ENCODE results near the gene FOXL2NB.

FOXL2NB gene

DNA sequence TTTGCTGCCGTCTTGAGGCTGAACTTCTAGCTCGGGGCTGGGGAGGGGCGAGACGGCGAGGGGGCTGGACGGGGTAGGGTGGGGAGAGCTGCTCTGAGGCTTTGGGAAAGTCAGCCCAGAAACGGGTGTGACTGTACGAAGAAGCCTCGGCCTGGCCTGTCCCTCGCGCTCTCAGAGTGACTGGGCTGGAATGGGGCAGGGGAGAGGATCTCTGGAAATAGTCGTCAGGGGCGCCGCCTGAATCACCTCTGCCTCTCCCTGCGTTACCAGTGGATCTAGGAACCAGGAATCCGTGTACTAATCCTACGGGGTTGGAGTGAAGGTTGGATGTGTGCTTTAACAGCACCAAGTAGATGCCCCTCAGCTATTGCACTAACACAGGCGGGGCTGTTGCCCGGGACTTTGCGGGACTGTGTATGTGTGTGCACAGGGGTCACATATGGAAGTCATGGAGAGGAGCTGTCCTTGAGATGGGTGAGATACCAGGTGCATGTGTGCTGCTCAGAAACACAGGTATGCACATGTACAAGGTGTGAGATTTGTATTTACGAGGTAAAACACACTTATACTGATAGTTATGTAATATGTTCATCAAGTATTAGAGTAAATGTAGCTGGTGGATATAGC lies 591 bp downstream of the FOXL2NB start:
- no peak overlapping the region for H3K9ac ChIP-seq (ENCODE audit: insufficient read length)
- H3K9me3 ChIP-seq (ENCODE audit: low read depth, low read length): no peaks in the 10 kb centered on the region
- H3K27ac ChIP-seq: no peak overlapping the region
- no peak overlapping the region for H3K4me3 ChIP-seq
- no peak for DNase-seq (ENCODE audit: low read depth, low spot score)
- no peaks in the 10 kb centered on the region for H3K36me3 ChIP-seq (ENCODE audit: insufficient read depth, low read length)
- TF ChIP-seq POLR2AphosphoS5 (IDR thresholded peaks at IDR 0.05; ENCODE audit: borderline replicate concordance, low read depth, low read length) (no peak), FOXP2 (optimal IDR thresholded peaks at IDR 0.05; ENCODE audit: control extremely low read depth, extremely low read length, insufficient read depth) (no peak), EZH2 (IDR thresholded peaks at IDR 0.05) (no peak)

DNA sequence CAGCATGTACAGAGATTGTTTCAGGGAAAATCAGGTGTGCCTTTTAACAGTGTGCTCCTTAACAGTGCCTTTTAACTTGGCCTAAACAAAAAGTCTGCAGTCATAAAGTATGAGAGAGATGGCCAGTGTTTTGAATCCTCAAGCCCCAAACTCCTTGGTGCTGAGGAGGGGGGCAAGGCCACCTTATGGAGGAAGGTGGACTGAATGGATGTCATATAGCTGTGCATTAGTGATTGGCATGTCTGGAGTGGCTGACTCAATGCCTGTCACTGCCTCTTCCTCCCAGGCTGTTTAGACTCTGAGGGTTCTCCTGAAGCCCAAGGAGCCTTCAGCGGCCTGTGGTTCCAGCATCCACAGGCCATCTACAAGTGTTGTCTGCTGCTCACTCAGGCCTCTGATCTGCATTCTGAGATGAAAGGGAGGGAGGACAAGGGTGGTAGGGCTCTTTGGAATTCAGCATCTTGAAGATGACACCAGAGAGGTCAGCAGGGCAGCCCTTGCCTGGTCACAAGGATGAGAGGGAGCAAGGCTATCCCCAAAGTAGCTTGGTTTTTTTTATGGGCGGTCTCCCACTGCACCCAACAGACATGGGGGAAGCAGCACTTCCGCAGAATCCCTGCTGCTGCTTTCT lies 1.5 kb downstream of the FOXL2NB start:
- Histone ChIP-seq H3K9me3 (ENCODE audit: low read depth, low read length) (no peaks in the 10 kb centered on the region), H3K4me3 (no peak overlapping the region), H3K27ac (no peak overlapping the region), H3K36me3 (ENCODE audit: insufficient read depth, low read length) (no peaks in the 10 kb centered on the region), H3K9ac (ENCODE audit: insufficient read length) (no peak overlapping the region)
- DNase-seq (ENCODE audit: low read depth, low spot score): no peak
- TF ChIP-seq POLR2AphosphoS5 (IDR thresholded peaks at IDR 0.05; ENCODE audit: borderline replicate concordance, low read depth, low read length) (no peak), FOXP2 (optimal IDR thresholded peaks at IDR 0.05; ENCODE audit: control extremely low read depth, extremely low read length, insufficient read depth) (no peak), EZH2 (IDR thresholded peaks at IDR 0.05) (no peak)

- no peaks in the 10 kb centered on the region for H3K36me3 ChIP-seq (ENCODE audit: insufficient read depth, low read length)
- no peak overlapping the region for H3K4me3 ChIP-seq
- H3K9me3 ChIP-seq (ENCODE audit: low read depth, low read length): no peaks in the 10 kb centered on the region
- no peak overlapping the region for H3K27ac ChIP-seq
- no peak overlapping the region for H3K9ac ChIP-seq (ENCODE audit: insufficient read length)
- DNase-seq (ENCODE audit: low read depth, low spot score): no peak
- TF ChIP-seq POLR2AphosphoS5 (IDR thresholded peaks at IDR 0.05; ENCODE audit: borderline replicate concordance, low read depth, low read length): no peak
- TF ChIP-seq EZH2 (IDR thresholded peaks at IDR 0.05): no peak
- TF ChIP-seq FOXP2 (optimal IDR thresholded peaks at IDR 0.05; ENCODE audit: control extremely low read depth, extremely low read length, insufficient read depth): no peak
These were observed 2.0 kb downstream of the FOXL2NB start for GRCh38 chr3:138949002-138949418.

DNA sequence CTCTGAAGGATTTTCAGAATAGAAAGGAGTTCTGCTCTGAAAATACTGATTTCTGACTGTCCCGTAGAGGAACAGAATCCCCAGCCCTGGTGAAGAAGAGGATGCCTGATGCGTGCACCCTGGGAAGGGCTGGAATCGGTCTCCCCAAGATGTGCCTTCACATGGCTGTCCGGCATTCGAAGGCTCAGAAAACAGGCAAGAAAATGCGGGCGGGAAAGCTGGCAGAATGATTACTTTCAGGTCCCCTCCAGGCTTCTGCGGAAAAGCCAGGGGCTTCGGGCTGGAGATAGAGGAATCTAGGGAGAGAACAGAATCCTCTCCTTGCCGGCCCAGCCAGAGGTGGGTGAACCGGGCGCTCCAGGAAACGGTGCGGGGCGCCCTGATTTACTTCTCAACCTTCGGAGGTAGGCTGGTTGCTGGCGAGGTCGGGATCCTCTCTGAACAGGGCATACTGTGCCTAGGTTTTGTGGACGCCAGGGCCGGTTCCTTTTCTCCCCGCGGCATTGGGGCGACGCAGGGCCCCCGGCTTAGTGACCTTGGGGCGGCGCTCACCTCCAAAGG lies 2.5 kb downstream of the FOXL2NB start:
- H3K9me3 ChIP-seq (ENCODE audit: low read depth, low read length): no peaks in the 10 kb centered on the region
- DNase-seq (ENCODE audit: low read depth, low spot score): no peak
- H3K36me3 ChIP-seq (ENCODE audit: insufficient read depth, low read length): no peaks in the 10 kb centered on the region
- TF ChIP-seq EZH2 (IDR thresholded peaks at IDR 0.05): peak; percentile 13
- no peak for TF ChIP-seq FOXP2 (optimal IDR thresholded peaks at IDR 0.05; ENCODE audit: control extremely low read depth, extremely low read length, insufficient read depth)
- H3K4me3 ChIP-seq: peak overlapping the region; percentile 48
- no peak overlapping the region for H3K27ac ChIP-seq
- no peak overlapping the region for H3K9ac ChIP-seq (ENCODE audit: insufficient read length)

DNA sequence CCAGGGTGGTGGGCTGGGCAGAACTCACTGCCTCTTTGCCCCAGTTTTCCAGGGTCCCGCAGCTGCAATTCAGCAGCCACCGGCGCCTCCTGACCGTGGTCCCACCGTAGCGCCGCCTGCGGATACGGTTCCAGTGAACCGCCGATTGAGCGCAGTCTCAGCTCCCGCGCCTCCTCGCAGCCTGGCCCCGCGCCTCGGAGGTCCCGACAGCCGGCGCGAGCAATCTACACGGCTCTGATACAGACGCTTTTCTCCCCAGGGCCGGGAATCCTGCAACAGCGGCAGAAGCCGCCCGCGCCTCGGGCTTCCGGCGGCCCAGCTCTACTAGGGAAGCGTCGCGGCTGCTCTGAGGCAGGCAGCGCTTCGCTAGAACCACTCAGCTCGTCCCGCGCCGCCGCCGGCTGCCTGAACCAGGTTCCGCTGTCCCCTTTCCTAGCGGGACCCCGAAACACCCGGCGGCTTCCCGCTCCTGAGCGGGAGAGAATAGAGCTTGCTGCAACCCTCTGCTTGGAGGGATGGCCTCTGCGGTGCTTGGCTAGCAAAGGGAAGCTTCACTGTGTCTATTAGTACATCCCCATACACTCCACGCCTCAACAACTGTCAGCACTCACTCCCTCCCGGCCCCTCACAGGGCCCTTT lies 3.1 kb downstream of the FOXL2NB start:
- DNase-seq (ENCODE audit: low read depth, low spot score): no peak
- Histone ChIP-seq H3K36me3 (ENCODE audit: insufficient read depth, low read length) (no peaks in the 10 kb centered on the region), H3K27ac (no peak overlapping the region), H3K4me3 (peak overlapping the region; percentile 48), H3K9ac (ENCODE audit: insufficient read length) (no peak overlapping the region), H3K9me3 (ENCODE audit: low read depth, low read length) (no peaks in the 10 kb centered on the region)
- TF ChIP-seq EZH2 (IDR thresholded peaks at IDR 0.05): peak; percentile 97
- TF ChIP-seq FOXP2 (optimal IDR thresholded peaks at IDR 0.05; ENCODE audit: control extremely low read depth, extremely low read length, insufficient read depth): no peak
- no peak for TF ChIP-seq POLR2AphosphoS5 (IDR thresholded peaks at IDR 0.05; ENCODE audit: borderline replicate concordance, low read depth, low read length)

DNA sequence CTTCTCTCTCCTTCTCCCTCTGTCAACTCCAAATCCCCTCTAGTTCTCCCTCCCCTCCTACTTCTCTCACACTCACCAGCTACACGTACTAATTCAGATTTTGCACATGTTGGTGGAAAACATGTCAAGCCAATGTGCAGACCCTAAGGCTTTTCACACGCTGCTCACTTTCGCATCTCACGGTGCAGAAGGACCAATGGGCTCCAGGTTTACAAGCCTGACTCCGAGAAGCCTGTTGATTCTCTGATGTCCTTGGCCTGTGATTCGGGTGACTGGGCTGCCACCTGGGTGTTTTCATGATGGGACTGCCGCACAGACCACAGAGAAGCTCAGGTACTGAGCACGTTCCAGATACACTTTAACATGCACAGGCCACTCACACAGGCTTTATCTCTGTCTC lies 3.7 kb downstream of the FOXL2NB start:
- Histone ChIP-seq H3K9ac (ENCODE audit: insufficient read length) (no peak overlapping the region), H3K27ac (no peak overlapping the region), H3K36me3 (ENCODE audit: insufficient read depth, low read length) (no peaks in the 10 kb centered on the region), H3K4me3 (no peak overlapping the region), H3K9me3 (ENCODE audit: low read depth, low read length) (no peaks in the 10 kb centered on the region)
- no peak for DNase-seq (ENCODE audit: low read depth, low spot score)
- TF ChIP-seq FOXP2 (optimal IDR thresholded peaks at IDR 0.05; ENCODE audit: control extremely low read depth, extremely low read length, insufficient read depth) (no peak), EZH2 (IDR thresholded peaks at IDR 0.05) (no peak), POLR2AphosphoS5 (IDR thresholded peaks at IDR 0.05; ENCODE audit: borderline replicate concordance, low read depth, low read length) (no peak)

GRCh38 chr3:138960417-138960852 lies 13.4 kb downstream of the FOXL2NB start:
- no peaks in the 10 kb centered on the region for H3K36me3 ChIP-seq (ENCODE audit: insufficient read depth, low read length)
- no peak overlapping the region for H3K4me3 ChIP-seq
- no peak for DNase-seq (ENCODE audit: low read depth, low spot score)
- TF ChIP-seq POLR2AphosphoS5 (IDR thresholded peaks at IDR 0.05; ENCODE audit: borderline replicate concordance, low read depth, low read length) (no peak), EZH2 (IDR thresholded peaks at IDR 0.05) (no peak), FOXP2 (optimal IDR thresholded peaks at IDR 0.05; ENCODE audit: control extremely low read depth, extremely low read length, insufficient read depth) (no peak)
- H3K9ac ChIP-seq (ENCODE audit: insufficient read length): no peak overlapping the region
- H3K27ac ChIP-seq: no peak overlapping the region
- H3K9me3 ChIP-seq (ENCODE audit: low read depth, low read length): no peaks in the 10 kb centered on the region

GRCh38 chr3:138962854-138963560 lies 16.0 kb downstream of the FOXL2NB start:
- TF ChIP-seq EZH2 (IDR thresholded peaks at IDR 0.05) (no peak), FOXP2 (optimal IDR thresholded peaks at IDR 0.05; ENCODE audit: control extremely low read depth, extremely low read length, insufficient read depth) (no peak), POLR2AphosphoS5 (IDR thresholded peaks at IDR 0.05; ENCODE audit: borderline replicate concordance, low read depth, low read length) (no peak)
- Histone ChIP-seq H3K27ac (no peak overlapping the region), H3K4me3 (no peak overlapping the region), H3K36me3 (ENCODE audit: insufficient read depth, low read length) (no peaks in the 10 kb centered on the region), H3K9me3 (ENCODE audit: low read depth, low read length) (no peaks in the 10 kb centered on the region), H3K9ac (ENCODE audit: insufficient read length) (no peak overlapping the region)
- DNase-seq (ENCODE audit: low read depth, low spot score): no peak

Measured in SK-N-MC (cell line).